SU-DHL-6 (cell line): ENCODE results near the gene ETFRF1.

Source experiments
- CTCF ChIP-seq: fragments of 200-600 bp; sonication (generic); IDR thresholded peaks from one replicate; pipeline ENCODE4 v1.5.1; 2017; ENCODE audit warnings: antibody characterized with exemption, mild to moderate bottlenecking, low read length, moderate library complexity; ENCODE audit not compliant: insufficient read depth, poor library complexity, severe bottlenecking
- EZH2phosphoT487 ChIP-seq: fragments of 200-600 bp; sonication (generic), shearing (Covaris generic); conservative IDR thresholded peaks from 2 replicates; pipeline ENCODE4 v1.6.1; 2018; ENCODE audit warnings: mild to moderate bottlenecking, antibody characterized with exemption, low read length, moderate library complexity, mixed read lengths

- TF ChIP-seq CTCF (no peak), EZH2phosphoT487 (no peak)
These were observed 823 bp upstream of the ETFRF1 start for GRCh38 chr12:25194214-25194613.
